ENCODE data around the gene FHL1. TPM values are rescaled to one million over a fixed set of nuclear protein-coding genes. Genes with fewer than 3 reads are reported as not detected.

The FHL1 gene
- total RNA-seq, 1 donor from 2014 or later = 161 TPM

DNA sequence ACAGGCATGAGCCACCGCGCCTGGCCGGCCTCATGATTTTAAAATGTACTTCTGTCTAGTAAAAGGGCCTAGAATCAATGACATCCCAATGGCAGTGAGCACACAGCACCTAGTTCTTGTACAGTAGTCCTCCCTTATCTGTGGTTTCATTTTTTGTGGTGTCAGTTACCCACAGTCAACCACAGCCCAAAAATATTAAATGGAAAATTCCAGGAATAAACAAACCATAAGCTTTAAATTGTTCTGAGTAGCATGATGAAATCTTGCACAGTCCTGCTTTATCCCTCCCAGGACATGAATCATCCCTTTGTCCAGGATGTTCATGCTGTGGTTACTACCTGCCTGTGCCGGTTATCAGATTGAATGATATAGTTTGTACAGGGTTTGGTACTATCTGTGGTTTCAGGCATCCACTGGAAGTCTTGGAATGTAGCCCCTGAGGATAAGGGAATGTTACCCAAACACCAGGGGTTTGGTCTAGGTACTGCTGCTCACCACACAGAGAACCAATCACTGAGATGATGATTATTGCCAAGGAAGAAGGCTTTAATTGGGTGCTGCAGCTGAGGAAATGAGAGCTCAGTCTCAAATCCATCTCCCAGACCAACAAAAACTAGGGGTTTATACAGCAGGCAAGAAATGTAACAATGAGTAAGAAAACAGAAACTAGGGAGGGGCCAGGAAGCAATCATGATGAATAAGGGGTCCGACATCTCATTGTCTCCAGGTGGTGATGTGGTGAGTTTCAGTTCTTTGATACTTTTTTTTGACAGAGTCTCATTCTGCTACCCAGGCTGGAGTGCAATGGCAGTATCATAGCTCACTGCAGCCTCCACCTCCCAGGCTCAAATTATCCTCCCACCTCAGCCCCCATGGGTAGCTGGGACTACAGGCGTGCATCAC lies 16.2 kb upstream of the FHL1 start:
- Mint-ChIP-seq H3K9me3 (ENCODE audit: unreplicated experiment) (no peaks in the 10 kb centered on the region), H3K27ac (ENCODE audit: unreplicated experiment) (no peak overlapping the region), H3K36me3 (ENCODE audit: unreplicated experiment) (no peaks in the 10 kb centered on the region), H3K27me3 (ENCODE audit: unreplicated experiment) (no peaks in the 10 kb centered on the region), H3K4me3 (ENCODE audit: unreplicated experiment) (no peak overlapping the region), H3K4me1 (ENCODE audit: low read depth, unreplicated experiment) (no peaks in the 10 kb centered on the region)
- DNase-seq = no peak
- TF ChIP-seq, protein P1, sequence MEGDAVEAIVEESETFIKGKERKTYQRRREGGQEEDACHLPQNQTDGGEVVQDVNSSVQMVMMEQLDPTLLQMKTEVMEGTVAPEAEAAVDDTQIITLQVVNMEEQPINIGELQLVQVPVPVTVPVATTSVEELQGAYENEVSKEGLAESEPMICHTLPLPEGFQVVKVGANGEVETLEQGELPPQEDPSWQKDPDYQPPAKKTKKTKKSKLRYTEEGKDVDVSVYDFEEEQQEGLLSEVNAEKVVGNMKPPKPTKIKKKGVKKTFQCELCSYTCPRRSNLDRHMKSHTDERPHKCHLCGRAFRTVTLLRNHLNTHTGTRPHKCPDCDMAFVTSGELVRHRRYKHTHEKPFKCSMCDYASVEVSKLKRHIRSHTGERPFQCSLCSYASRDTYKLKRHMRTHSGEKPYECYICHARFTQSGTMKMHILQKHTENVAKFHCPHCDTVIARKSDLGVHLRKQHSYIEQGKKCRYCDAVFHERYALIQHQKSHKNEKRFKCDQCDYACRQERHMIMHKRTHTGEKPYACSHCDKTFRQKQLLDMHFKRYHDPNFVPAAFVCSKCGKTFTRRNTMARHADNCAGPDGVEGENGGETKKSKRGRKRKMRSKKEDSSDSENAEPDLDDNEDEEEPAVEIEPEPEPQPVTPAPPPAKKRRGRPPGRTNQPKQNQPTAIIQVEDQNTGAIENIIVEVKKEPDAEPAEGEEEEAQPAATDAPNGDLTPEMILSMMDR (IDR thresholded peaks at IDR 0.05; ENCODE audit: partially characterized antibody, unreplicated experiment) = no peak

DNA sequence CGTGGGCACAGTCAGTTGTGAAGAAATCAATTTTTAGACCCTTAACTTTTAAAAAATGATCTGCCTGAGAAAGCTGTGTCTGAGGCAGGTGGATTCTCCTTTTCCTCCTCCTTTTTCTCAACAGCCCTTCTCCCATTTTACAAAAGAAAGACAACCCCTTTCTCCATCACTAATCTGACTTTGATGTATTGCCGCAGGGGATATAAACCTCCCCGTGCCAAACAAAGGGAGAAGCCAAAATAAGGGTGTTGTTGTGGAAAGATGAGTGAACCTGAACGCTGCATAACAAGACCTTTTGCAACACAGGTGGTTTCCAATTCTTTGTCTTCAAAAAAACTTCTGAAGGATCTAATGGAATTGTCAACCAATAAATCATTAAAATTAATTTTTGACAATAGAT lies 8.4 kb upstream of the FHL1 start:
- DNase-seq = no peak
- no peaks in the 10 kb centered on the region for H3K27me3 Mint-ChIP-seq (ENCODE audit: unreplicated experiment)
- no peaks in the 10 kb centered on the region for H3K36me3 Mint-ChIP-seq (ENCODE audit: unreplicated experiment)
- TF ChIP-seq, protein P1 (IDR thresholded peaks at IDR 0.05; ENCODE audit: partially characterized antibody, unreplicated experiment) = no peak
- no peak overlapping the region for H3K27ac Mint-ChIP-seq (ENCODE audit: unreplicated experiment)
- no peak overlapping the region for H3K4me3 Mint-ChIP-seq (ENCODE audit: unreplicated experiment)
- H3K9me3 Mint-ChIP-seq (ENCODE audit: unreplicated experiment) = no peaks in the 10 kb centered on the region
- H3K4me1 Mint-ChIP-seq (ENCODE audit: low read depth, unreplicated experiment) = no peaks in the 10 kb centered on the region

GRCh38 chrX:136141569-136141968 lies 5.8 kb upstream of the FHL1 start:
- TF ChIP-seq, protein P1 (IDR thresholded peaks at IDR 0.05; ENCODE audit: partially characterized antibody, unreplicated experiment) = no peak
- peaks cover 5% of the 10 kb centered on the region for H3K36me3 Mint-ChIP-seq (ENCODE audit: unreplicated experiment)
- no peaks in the 10 kb centered on the region for H3K4me1 Mint-ChIP-seq (ENCODE audit: low read depth, unreplicated experiment)
- no peak overlapping the region for H3K4me3 Mint-ChIP-seq (ENCODE audit: unreplicated experiment)
- peaks cover 5% of the 10 kb centered on the region for H3K27me3 Mint-ChIP-seq (ENCODE audit: unreplicated experiment)
- no peak for DNase-seq
- no peak overlapping the region for H3K27ac Mint-ChIP-seq (ENCODE audit: unreplicated experiment)
- peaks cover 3% of the 10 kb centered on the region for H3K9me3 Mint-ChIP-seq (ENCODE audit: unreplicated experiment)

DNA sequence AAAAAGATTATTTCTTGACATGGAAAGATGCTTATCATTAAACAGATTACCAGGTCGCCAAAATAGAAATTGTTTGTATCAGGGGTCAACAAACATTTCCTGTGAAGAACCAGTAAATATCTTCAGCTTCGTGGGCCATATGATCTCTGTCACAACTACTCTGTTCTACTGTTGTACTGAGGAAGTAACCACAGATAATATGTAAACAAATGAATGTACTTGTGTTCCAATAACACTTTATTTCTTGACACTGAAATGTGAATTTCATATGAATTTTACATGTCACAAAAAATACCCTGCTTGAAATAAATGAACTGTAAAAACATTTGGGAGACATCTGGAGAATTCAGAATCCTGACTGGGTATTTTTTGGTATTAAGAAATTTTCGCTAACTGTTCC lies 4.7 kb upstream of the FHL1 start:
- H3K4me3 Mint-ChIP-seq (ENCODE audit: unreplicated experiment) = no peak overlapping the region
- peaks cover 3% of the 10 kb centered on the region for H3K9me3 Mint-ChIP-seq (ENCODE audit: unreplicated experiment)
- H3K36me3 Mint-ChIP-seq (ENCODE audit: unreplicated experiment) = peaks cover 5% of the 10 kb centered on the region
- peaks cover 8% of the 10 kb centered on the region for H3K27me3 Mint-ChIP-seq (ENCODE audit: unreplicated experiment)
- TF ChIP-seq, protein P1 (IDR thresholded peaks at IDR 0.05; ENCODE audit: partially characterized antibody, unreplicated experiment) = no peak
- no peaks in the 10 kb centered on the region for H3K4me1 Mint-ChIP-seq (ENCODE audit: low read depth, unreplicated experiment)
- H3K27ac Mint-ChIP-seq (ENCODE audit: unreplicated experiment) = no peak overlapping the region
- no peak for DNase-seq

DNA sequence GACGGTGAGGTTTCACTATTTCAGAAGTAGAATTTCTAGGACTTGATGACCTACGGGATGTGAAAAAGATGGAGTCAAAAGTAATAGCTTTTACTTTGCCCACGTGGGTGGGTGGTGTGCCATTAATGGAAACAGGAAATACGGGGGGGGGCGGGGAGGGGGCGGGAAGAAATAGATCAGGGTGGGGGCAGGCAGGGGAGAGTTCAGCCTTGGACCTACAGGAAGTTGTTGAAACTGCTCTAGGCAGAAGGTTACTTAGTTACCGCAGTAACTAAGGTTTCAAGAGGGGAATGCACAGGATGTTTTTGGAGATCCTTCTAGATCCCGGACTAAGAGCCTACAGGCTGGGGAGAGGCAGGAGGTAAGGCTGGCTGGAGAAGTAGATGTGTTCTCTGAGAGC lies 3.6 kb upstream of the FHL1 start:
- DNase-seq = no peak
- H3K4me1 Mint-ChIP-seq (ENCODE audit: low read depth, unreplicated experiment) = no peaks in the 10 kb centered on the region
- H3K27me3 Mint-ChIP-seq (ENCODE audit: unreplicated experiment) = peaks cover 10% of the 10 kb centered on the region
- no peak overlapping the region for H3K27ac Mint-ChIP-seq (ENCODE audit: unreplicated experiment)
- H3K36me3 Mint-ChIP-seq (ENCODE audit: unreplicated experiment) = peaks cover 5% of the 10 kb centered on the region
- TF ChIP-seq, protein P1 (IDR thresholded peaks at IDR 0.05; ENCODE audit: partially characterized antibody, unreplicated experiment) = no peak
- no peak overlapping the region for H3K4me3 Mint-ChIP-seq (ENCODE audit: unreplicated experiment)
- peaks cover 7% of the 10 kb centered on the region for H3K9me3 Mint-ChIP-seq (ENCODE audit: unreplicated experiment)

All from glutamatergic neuron (in vitro differentiated cells).